HepG2 (cell line): Measurements from ENCODE around the gene ABCA4. TPM values are rescaled to one million over a fixed set of nuclear protein-coding genes. Genes with fewer than 3 reads are reported as not detected.

Experiments used
- ASH2L ChIP-seq: fragments of 300-600, 200-600 bp; sonication (generic); IDR thresholded peaks from 2 replicates; pipeline ENCODE4 v1.7.0; 2017; ENCODE audit warnings: low read depth, mild to moderate bottlenecking, moderate library complexity, mixed read lengths, low read length; ENCODE audit not compliant: insufficient read length
- GTF3A ChIP-seq: sonication (generic); formaldehyde crosslinking; conservative IDR thresholded peaks from 2 replicates; pipeline ENCODE4 v1.4.0; 2020; ENCODE audit warnings: mild to moderate bottlenecking, missing genetic modification reagents
- KDM2A ChIP-seq: sonication (generic); formaldehyde crosslinking; IDR thresholded peaks from 2 replicates; pipeline ENCODE4 v1.4.0; 2020; ENCODE audit warnings: low read depth, missing genetic modification reagents, borderline replicate concordance
- MAF1 ChIP-seq: sonication (generic); formaldehyde crosslinking; IDR thresholded peaks from 2 replicates; pipeline ENCODE4 v1.5.0; 2020; ENCODE audit warnings: missing genetic modification reagents, borderline replicate concordance
- PITX1 ChIP-seq: sonication (generic); formaldehyde crosslinking; IDR thresholded peaks from 2 replicates; pipeline ENCODE4 v1.5.1; 2020; ENCODE audit warnings: mild to moderate bottlenecking, missing genetic modification reagents
- TEAD3 ChIP-seq: optimal IDR thresholded peaks from 2 replicates; pipeline ENCODE3; 2016; ENCODE audit warnings: borderline replicate concordance
- TOPORS ChIP-seq: sonication (generic); formaldehyde crosslinking; IDR thresholded peaks from 2 replicates; pipeline ENCODE4 v1.8.0; 2023; ENCODE audit warnings: mild to moderate bottlenecking, missing genetic modification reagents
- TSC22D2 ChIP-seq: sonication (generic); formaldehyde crosslinking; IDR thresholded peaks from 2 replicates; pipeline ENCODE4 v1.5.1; 2020; ENCODE audit warnings: missing genetic modification reagents, mild to moderate bottlenecking, borderline replicate concordance
- UBTF ChIP-seq: sonication (generic); formaldehyde crosslinking; IDR thresholded peaks from 2 replicates; pipeline ENCODE4 v1.4.0; 2020; ENCODE audit warnings: mild to moderate bottlenecking, missing genetic modification reagents
- YEATS2 ChIP-seq: sonication (generic); formaldehyde crosslinking; IDR thresholded peaks from 2 replicates; pipeline ENCODE4 v1.4.0; 2020; ENCODE audit warnings: missing genetic modification reagents, borderline replicate concordance
- ZC3H13 ChIP-seq: sonication (generic); formaldehyde crosslinking; IDR thresholded peaks from 2 replicates; pipeline ENCODE4 v1.8.1; 2023; ENCODE audit warnings: mild to moderate bottlenecking, missing genetic modification reagents, moderate library complexity
- ZKSCAN1 ChIP-seq: fragments of 150-350 bp; IDR thresholded peaks from 2 replicates; pipeline ENCODE4 v1.6.1; 2014; ENCODE audit warnings: low read length
- ZNF260 ChIP-seq: sonication (generic); formaldehyde crosslinking; IDR thresholded peaks from 2 replicates; pipeline ENCODE4 v1.4.0; 2020; ENCODE audit warnings: missing genetic modification reagents, low read depth, mild to moderate bottlenecking, borderline replicate concordance
- ZNF367 ChIP-seq: sonication (generic); formaldehyde crosslinking; IDR thresholded peaks from 2 replicates; pipeline ENCODE4 v1.4.0; 2020; ENCODE audit warnings: missing genetic modification reagents, borderline replicate concordance
- ZNF460 ChIP-seq: sonication (generic); formaldehyde crosslinking; IDR thresholded peaks from 2 replicates; pipeline ENCODE4 v1.5.1; 2020; ENCODE audit warnings: missing genetic modification reagents, mild to moderate bottlenecking, borderline replicate concordance
- ZNF777 ChIP-seq: sonication (generic); formaldehyde crosslinking; IDR thresholded peaks from 2 replicates; pipeline ENCODE4 v1.4.0; 2020; ENCODE audit warnings: missing genetic modification reagents
- ZNF850 ChIP-seq: sonication (generic); formaldehyde crosslinking; conservative IDR thresholded peaks from 2 replicates; pipeline ENCODE4 v1.9.0; 2021; ENCODE audit warnings: mild to moderate bottlenecking, missing genetic modification reagents
- ZNF883 ChIP-seq: sonication (generic); formaldehyde crosslinking; IDR thresholded peaks from 2 replicates; pipeline ENCODE4 v1.5.1; 2020; ENCODE audit warnings: mild to moderate bottlenecking, missing genetic modification reagents; ENCODE audit errors: not compliant biosample characterization
- ZNF891 ChIP-seq: sonication (generic); formaldehyde crosslinking; IDR thresholded peaks from 2 replicates; pipeline ENCODE4 v1.5.0; 2020; ENCODE audit warnings: mild to moderate bottlenecking, missing genetic modification reagents
- polyA plus RNA-seq, 8 experiments: library from polyadenylated mRNA; depleted of rRNA in 3 of 8; stranded (reverse) in 7 of 8; unstranded in 1 of 8; fragments of >200 nt; fragmentation: Illumina TruSeq in 4 of 8; extraction: Trizol in 4 of 8; gene quantifications; 2 replicates each; pipeline versions ENCODE4 v1.2.1 to v1.2.3, GENCODE V29; 2011 to 2016; ENCODE audit warnings: low read depth in 4 of 8, missing spikeins in 1 of 8, mixed read lengths in 1 of 8; ENCODE audit not compliant: insufficient read depth in 1 of 8
- total RNA-seq, 5 experiments: library from RNA; depleted of rRNA; stranded (reverse); fragments of >200 nt; fragmentation: Illumina TruSeq; extraction: Trizol; gene quantifications; 2 replicates each; pipeline ENCODE4 v1.2.3, GENCODE V29; 2016; ENCODE audit warnings: low read depth in 1 of 5
- TF ChIP-seq, protein P1 (sequence below): sonication (generic); formaldehyde crosslinking; conservative IDR thresholded peaks from 2 replicates; pipeline ENCODE4 v1.4.0; 2020; ENCODE audit warnings: missing genetic modification reagents
- TF ChIP-seq, protein P2 (sequence below): sonication (generic); formaldehyde crosslinking; IDR thresholded peaks from 2 replicates; pipeline ENCODE4 v1.8.0; 2022; ENCODE audit warnings: missing genetic modification reagents, mild to moderate bottlenecking, inconsistent platforms, borderline replicate concordance
- TF ChIP-seq, protein P3 (sequence below): sonication (generic); formaldehyde crosslinking; IDR thresholded peaks from 2 replicates; pipeline ENCODE4 v1.5.0; 2020; ENCODE audit warnings: missing genetic modification reagents

The ABCA4 gene
- total and polyA plus RNA-seq, 2 of the 13 experiments (the other 11 are each of a cell fraction or from before 2014, with no cell fraction given) = 0.24 to 0.67 TPM

DNA sequence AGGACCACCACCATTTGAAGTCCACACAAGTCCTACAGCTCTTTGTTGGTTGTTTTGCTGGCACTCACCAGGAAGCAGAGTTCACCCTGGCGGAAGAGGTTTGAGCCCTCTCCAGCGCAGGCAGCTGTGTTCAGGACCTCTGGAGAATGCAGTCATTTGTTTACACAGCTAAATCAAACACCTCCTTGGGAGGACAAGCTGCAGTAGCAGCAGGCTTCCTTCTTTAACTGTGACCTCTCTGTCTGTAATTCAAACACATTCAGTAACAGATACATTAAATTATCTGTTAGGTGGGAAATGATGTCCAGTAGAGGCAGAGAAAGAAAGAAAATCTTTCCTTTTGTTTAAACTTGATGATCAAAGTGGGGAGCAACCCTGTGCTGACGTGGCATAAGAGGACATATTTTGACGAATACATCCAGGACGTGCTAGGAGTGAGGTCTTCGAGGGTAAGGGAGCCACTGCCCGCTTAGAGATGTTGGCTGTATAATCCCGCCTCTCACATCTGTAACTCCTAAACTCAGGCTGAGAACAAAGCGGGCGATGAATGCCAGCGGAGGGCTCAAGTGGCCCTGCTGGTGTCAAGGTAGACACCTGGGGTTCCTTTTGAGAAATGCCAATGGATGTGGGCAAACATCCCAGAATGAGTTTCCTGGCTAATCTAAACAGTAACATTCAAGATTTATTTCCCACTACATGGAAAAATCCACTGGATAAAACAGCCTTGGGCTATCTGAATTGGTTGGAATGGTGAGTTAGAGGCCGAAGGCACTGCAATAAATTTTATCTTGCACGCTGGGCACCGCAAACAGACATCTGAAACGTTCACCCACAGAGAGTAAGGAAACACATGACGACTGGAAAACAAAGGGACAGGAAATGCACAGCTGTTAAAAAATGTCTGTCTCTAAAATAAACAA is 51.7 kb downstream of the ABCA4 start (continued):
- TF ChIP-seq, protein P1, sequence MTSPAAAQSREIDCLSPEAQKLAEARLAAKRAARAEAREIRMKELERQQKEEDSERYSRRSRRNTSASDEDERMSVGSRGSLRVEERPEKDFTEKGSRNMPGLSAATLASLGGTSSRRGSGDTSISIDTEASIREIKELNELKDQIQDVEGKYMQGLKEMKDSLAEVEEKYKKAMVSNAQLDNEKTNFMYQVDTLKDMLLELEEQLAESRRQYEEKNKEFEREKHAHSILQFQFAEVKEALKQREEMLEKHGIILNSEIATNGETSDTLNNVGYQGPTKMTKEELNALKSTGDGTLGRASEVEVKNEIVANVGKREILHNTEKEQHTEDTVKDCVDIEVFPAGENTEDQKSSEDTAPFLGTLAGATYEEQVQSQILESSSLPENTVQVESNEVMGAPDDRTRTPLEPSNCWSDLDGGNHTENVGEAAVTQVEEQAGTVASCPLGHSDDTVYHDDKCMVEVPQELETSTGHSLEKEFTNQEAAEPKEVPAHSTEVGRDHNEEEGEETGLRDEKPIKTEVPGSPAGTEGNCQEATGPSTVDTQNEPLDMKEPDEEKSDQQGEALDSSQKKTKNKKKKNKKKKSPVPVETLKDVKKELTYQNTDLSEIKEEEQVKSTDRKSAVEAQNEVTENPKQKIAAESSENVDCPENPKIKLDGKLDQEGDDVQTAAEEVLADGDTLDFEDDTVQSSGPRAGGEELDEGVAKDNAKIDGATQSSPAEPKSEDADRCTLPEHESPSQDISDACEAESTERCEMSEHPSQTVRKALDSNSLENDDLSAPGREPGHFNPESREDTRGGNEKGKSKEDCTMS (CRISPR knock-in tag) = no peak
- TF ChIP-seq ZNF850 = no peak
- no peak for TF ChIP-seq ZNF260 (CRISPR knock-in tag)
- TF ChIP-seq ZNF777 (CRISPR knock-in tag) = no peak
- no peak for TF ChIP-seq ZC3H13 (CRISPR knock-in tag)
- no peak for TF ChIP-seq ASH2L
- TF ChIP-seq, protein P2, sequence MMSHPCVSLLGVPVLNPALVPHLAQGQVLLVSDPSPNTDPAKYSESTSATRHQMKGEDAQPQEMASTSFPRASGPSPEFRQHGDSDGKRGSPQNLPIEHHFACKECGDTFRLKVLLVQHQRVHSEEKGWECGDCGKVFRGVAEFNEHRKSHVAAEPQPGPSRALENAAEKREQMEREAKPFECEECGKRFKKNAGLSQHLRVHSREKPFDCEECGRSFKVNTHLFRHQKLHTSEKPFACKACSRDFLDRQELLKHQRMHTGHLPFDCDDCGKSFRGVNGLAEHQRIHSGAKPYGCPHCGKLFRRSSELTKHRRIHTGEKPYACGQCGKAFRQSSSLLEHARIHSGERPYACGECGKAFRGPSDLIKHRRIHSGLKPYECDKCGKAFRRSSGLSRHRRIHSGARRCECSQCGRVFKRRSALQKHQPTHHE (CRISPR knock-in tag) = no peak
- no peak for TF ChIP-seq ZNF367 (CRISPR knock-in tag)
- TF ChIP-seq GTF3A = 0 out of 2 replicates have a peak, but pooled peaks have one; percentile 48
- TF ChIP-seq MAF1 (CRISPR knock-in tag) = no peak
- TF ChIP-seq YEATS2 = no peak
- TF ChIP-seq ZNF883 = no peak
- TF ChIP-seq ZNF891 = no peak
- TF ChIP-seq KDM2A (CRISPR knock-in tag) = peak; percentile 34; the same call in 1 of the 2 replicates
- peak; percentile 55 for TF ChIP-seq PITX1
- TF ChIP-seq ZKSCAN1 = no peak
- TF ChIP-seq TOPORS (CRISPR knock-in tag) = no peak
- no peak for TF ChIP-seq TSC22D2
- TF ChIP-seq TEAD3 = peak; percentile 76
- no peak for TF ChIP-seq ZNF460 (CRISPR knock-in tag)
- TF ChIP-seq UBTF (CRISPR knock-in tag) = no peak
- TF ChIP-seq, protein P3, sequence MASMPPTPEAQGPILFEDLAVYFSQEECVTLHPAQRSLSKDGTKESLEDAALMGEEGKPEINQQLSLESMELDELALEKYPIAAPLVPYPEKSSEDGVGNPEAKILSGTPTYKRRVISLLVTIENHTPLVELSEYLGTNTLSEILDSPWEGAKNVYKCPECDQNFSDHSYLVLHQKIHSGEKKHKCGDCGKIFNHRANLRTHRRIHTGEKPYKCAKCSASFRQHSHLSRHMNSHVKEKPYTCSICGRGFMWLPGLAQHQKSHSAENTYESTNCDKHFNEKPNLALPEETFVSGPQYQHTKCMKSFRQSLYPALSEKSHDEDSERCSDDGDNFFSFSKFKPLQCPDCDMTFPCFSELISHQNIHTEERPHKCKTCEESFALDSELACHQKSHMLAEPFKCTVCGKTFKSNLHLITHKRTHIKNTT (CRISPR knock-in tag) = no peak
